Muscle of leg (tissue), 11 donors: ENCODE measurements around the gene AP1S1. TPM values are rescaled to one million over a fixed set of nuclear protein-coding genes. Genes with fewer than 3 reads are reported as not detected.
"Not testable (repeated sequence)": the region's sequence is repeated elsewhere in the genome, so short reads cannot be mapped to it uniquely, and the experiment has no call there.

Experiments used
- DNase-seq: peaks from one replicate; pipeline ENCODE4 v3.0.0; 2013
- H3K27ac ChIP-seq: one replicate; pipeline ENCODE4 v1.5.1; 2013; ENCODE audit warnings: mild to moderate bottlenecking, low read length, control low read depth
- H3K27me3 ChIP-seq: one replicate; pipeline ENCODE4 v1.6.1; 2013; ENCODE audit warnings: low read length; ENCODE audit not compliant: control insufficient read depth, insufficient read depth
- H3K36me3 ChIP-seq: one replicate; pipeline ENCODE4 v1.6.1; 2013; ENCODE audit warnings: low read length; ENCODE audit not compliant: control insufficient read depth, insufficient read depth
- H3K4me1 ChIP-seq: one replicate; pipeline ENCODE4 v1.6.1; 2013; ENCODE audit warnings: low read length; ENCODE audit not compliant: control insufficient read depth, insufficient read depth
- H3K4me3 ChIP-seq: one replicate; pipeline ENCODE4 v1.5.1; 2013; ENCODE audit warnings: low read length, control low read depth
- H3K9me3 ChIP-seq: replicated peaks from 2 replicates; pipeline ENCODE4 v1.6.1; 2013; ENCODE audit warnings: low read depth, low read length; ENCODE audit not compliant: control insufficient read depth
- WGBS: methylation state at CpG from one replicate; pipeline ENCODE4 v1.1.5; 2013; ENCODE audit warnings: missing lambda C conversion rate; ENCODE audit not compliant: insufficient coverage; 5-methylcytosine and 5-hydroxymethylcytosine counted together
- polyA plus RNA-seq, 8 donors: library from polyadenylated mRNA; unstranded; fragments of 120-200 nt; gene quantifications; one replicate each; pipeline versions ENCODE4 v1.2.1 to v1.2.3, GENCODE V29; 2013; ENCODE audit warnings: inconsistent platforms in 1 of 8, low replicate concordance in 1 of 8; ENCODE audit not compliant: insufficient read length in 8 of 8, insufficient read depth in 1 of 8
- total RNA-seq: library from RNA; stranded (reverse); fragments of 120-200 nt; gene quantifications from one replicate; pipeline ENCODE4 v1.2.4, GENCODE V29; 2013

The AP1S1 gene
- total and polyA plus RNA-seq, 9 donors: 20.2 to 36.8 (median 23.0) TPM

- H3K27ac ChIP-seq, H3K36me3 ChIP-seq, H3K4me3 ChIP-seq, DNase-seq, H3K9me3 ChIP-seq, H3K27me3 ChIP-seq: not testable (repeated sequence)
- 67% methylated on average over 1 of the region's 7 CpGs for WGBS
- H3K4me1 ChIP-seq: peaks cover 32% of the 10 kb centered on the region
Observed at GRCh38 chr7:101113140-101113539, 41.1 kb upstream of the AP1S1 start.

GRCh38 chr7:101113836-101114235 is 40.4 kb upstream of the AP1S1 start:
- Histone ChIP-seq H3K4me3 (no peak overlapping the region), H3K9me3 (no peaks in the 10 kb centered on the region), H3K27me3 (no peaks in the 10 kb centered on the region), H3K4me1 (peaks cover 26% of the 10 kb centered on the region), H3K36me3 (no peaks in the 10 kb centered on the region), H3K27ac (no peak overlapping the region)
- 69% methylated on average over 2 of the region's 11 CpGs for WGBS
- DNase-seq: no peak

GRCh38 chr7:101114492-101114891 is 39.8 kb upstream of the AP1S1 start:
- Histone ChIP-seq H3K4me3 (no peak overlapping the region), H3K27ac (no peak overlapping the region), H3K36me3 (no peaks in the 10 kb centered on the region), H3K4me1 (peaks cover 20% of the 10 kb centered on the region), H3K27me3 (no peaks in the 10 kb centered on the region), H3K9me3 (no peaks in the 10 kb centered on the region)
- DNase-seq: no peak
- WGBS: 32% methylated on average over 2 of the region's 8 CpGs

- Histone ChIP-seq H3K27ac (no peak overlapping the region), H3K9me3 (no peaks in the 10 kb centered on the region), H3K36me3 (no peaks in the 10 kb centered on the region), H3K4me1 (peaks cover 20% of the 10 kb centered on the region), H3K4me3 (no peak overlapping the region), H3K27me3 (no peaks in the 10 kb centered on the region)
- 86% methylated on average over 2 of the region's 3 CpGs for WGBS
- DNase-seq: no peak
Observed at GRCh38 chr7:101115215-101115614, 39.1 kb upstream of the AP1S1 start.

GRCh38 chr7:101116898-101117297 is 37.4 kb upstream of the AP1S1 start:
- H3K27ac ChIP-seq: no peak overlapping the region
- 64% methylated on average over 6 of the region's 10 CpGs for WGBS
- no peak for DNase-seq

GRCh38 chr7:101118856-101119255 is 35.4 kb upstream of the AP1S1 start:
- H3K9me3 ChIP-seq: no peaks in the 10 kb centered on the region
- peaks cover 36% of the 10 kb centered on the region for H3K4me1 ChIP-seq
- WGBS: 80% methylated on average over 1 of the region's 3 CpGs
- no peaks in the 10 kb centered on the region for H3K36me3 ChIP-seq
- no peaks in the 10 kb centered on the region for H3K27me3 ChIP-seq
- no peak overlapping the region for H3K27ac ChIP-seq
- DNase-seq: no peak
- H3K4me3 ChIP-seq: no peak overlapping the region

More at GRCh38 chr7:101116898-101117297, 37.4 kb upstream of the AP1S1 start:
- no peaks in the 10 kb centered on the region for H3K9me3 ChIP-seq
- no peaks in the 10 kb centered on the region for H3K27me3 ChIP-seq
- H3K36me3 ChIP-seq: no peaks in the 10 kb centered on the region
- H3K4me1 ChIP-seq: peaks cover 28% of the 10 kb centered on the region
- no peak overlapping the region for H3K4me3 ChIP-seq

- no peak overlapping the region for H3K4me3 ChIP-seq
- no peak for DNase-seq
- no peaks in the 10 kb centered on the region for H3K27me3 ChIP-seq
- 82% methylated on average over 1 of the region's 10 CpGs for WGBS
- no peak overlapping the region for H3K27ac ChIP-seq
- H3K4me1 ChIP-seq: peaks cover 43% of the 10 kb centered on the region
- no peaks in the 10 kb centered on the region for H3K9me3 ChIP-seq
- H3K36me3 ChIP-seq: no peaks in the 10 kb centered on the region
Observed at GRCh38 chr7:101119876-101120275, 34.4 kb upstream of the AP1S1 start.

GRCh38 chr7:101120315-101120714 is 34.0 kb upstream of the AP1S1 start:
- no peaks in the 10 kb centered on the region for H3K36me3 ChIP-seq
- peaks cover 45% of the 10 kb centered on the region for H3K4me1 ChIP-seq
- no peak overlapping the region for H3K27ac ChIP-seq
- WGBS: 80% methylated on average over 1 of the region's 4 CpGs
- H3K27me3 ChIP-seq: no peaks in the 10 kb centered on the region
- H3K9me3 ChIP-seq: no peaks in the 10 kb centered on the region
- H3K4me3 ChIP-seq: no peak overlapping the region
- no peak for DNase-seq

GRCh38 chr7:101121631-101121990 is 32.7 kb upstream of the AP1S1 start:
- Histone ChIP-seq H3K27ac (peak overlapping the region; percentile 97), H3K4me1 (peaks cover 53% of the 10 kb centered on the region)

GRCh38 chr7:101121991-101122932 is 32.0 kb upstream of the AP1S1 start:
- no peaks in the 10 kb centered on the region for H3K27me3 ChIP-seq

More at GRCh38 chr7:101121631-101121990, 32.7 kb upstream of the AP1S1 start:
- H3K9me3 ChIP-seq, DNase-seq, H3K4me3 ChIP-seq, H3K36me3 ChIP-seq, H3K27me3 ChIP-seq: not testable (repeated sequence)
- 20% methylated on average over 1 of the region's 9 CpGs for WGBS

More at GRCh38 chr7:101121991-101122932, 32.0 kb upstream of the AP1S1 start:
- DNase-seq: peak; percentile 99
- Histone ChIP-seq H3K36me3 (no peaks in the 10 kb centered on the region), H3K9me3 (no peaks in the 10 kb centered on the region), H3K4me3 (peak overlapping the region; percentile 39), H3K4me1 (peaks cover 56% of the 10 kb centered on the region), H3K27ac (peak overlapping the region; percentile 97)
- 18% methylated on average over 13 of the region's 17 CpGs for WGBS
